CD4-positive, alpha-beta T cell treated with Interleukin-6 for 4 hours (primary cell): Measurements from ENCODE around the gene CA11.
"Not testable (repeated sequence)": the region's sequence is repeated elsewhere in the genome, so short reads cannot be mapped to it uniquely, and the experiment has no call there.

Source experiments
- DNase-seq: peaks from one replicate; pipeline ENCODE4 v3.0.0-alpha.2; 2020; ENCODE audit warnings: mixed read lengths

CA11 gene

DNA sequence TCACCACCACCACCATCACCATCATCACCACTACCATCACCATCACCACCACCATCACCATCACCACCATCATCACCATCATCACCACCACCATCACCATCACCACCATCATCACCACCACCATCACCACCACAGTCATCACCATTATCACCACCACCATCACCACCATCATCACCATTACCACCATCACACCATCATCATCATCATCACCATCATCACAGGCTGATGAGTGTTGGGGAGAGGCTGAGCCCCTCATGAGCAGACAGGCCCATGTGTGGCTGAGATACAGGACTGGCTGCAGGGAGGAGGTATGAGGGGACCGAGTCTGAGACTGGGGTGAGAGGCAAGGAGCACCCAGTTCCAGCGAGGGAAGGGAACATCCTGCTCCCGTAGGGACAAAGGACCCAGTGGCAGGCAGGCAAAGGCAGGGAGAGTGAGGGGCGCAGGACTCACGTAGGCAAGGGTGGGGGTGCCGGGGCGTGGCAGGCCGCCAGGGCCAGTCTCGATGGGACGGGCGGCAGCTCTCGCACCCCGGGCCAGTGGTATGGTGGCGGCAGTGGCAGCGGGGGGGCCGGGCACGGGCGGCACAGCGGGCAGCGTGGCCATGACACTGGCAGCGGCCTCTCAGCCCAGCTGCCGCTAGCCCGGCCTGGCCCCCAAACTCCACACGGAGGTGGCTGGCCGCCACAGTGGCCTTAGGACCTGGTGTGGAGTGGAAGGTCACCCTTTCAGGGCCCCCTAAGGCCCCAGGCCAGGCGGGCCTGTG lies 24.1 kb upstream of the CA11 start:
- DNase-seq = no peak

DNA sequence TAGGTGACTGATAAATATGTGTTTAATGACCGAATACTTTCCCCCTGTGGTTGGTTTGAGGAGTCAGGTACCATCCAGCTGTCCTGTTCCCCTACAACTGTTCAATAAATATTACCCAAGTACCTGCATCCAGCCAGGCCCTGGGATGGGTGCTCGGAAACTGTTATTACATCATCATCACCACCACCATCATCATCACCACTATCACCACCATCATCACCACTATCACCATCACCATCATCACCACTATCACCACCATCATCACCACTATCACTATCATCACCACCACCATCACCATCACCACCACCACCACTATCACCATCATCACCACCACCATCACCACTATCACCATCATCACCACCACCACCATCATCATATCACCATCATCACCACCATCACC lies 22.8 kb upstream of the CA11 start:
- DNase-seq = no peak

DNA sequence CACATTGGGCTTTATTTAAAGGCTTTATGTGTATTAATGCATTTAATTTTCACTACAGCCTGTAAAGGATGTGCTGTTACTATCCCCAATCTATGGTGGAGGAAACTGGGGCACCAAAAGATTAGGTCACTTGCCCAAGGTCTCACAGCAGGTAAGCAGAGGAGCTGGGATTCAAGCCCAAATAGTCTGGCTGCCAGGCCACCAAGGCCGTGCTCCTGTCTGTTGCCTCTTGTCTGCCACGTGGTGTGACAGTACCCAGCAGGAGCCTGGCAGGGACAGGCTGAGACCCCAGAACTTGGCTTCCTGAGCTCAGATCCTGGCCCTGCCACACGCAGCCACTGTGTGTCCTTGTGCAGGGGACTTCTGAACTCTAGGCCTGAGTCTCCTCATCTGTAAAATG lies 22.3 kb upstream of the CA11 start:
- no peak for DNase-seq

DNA sequence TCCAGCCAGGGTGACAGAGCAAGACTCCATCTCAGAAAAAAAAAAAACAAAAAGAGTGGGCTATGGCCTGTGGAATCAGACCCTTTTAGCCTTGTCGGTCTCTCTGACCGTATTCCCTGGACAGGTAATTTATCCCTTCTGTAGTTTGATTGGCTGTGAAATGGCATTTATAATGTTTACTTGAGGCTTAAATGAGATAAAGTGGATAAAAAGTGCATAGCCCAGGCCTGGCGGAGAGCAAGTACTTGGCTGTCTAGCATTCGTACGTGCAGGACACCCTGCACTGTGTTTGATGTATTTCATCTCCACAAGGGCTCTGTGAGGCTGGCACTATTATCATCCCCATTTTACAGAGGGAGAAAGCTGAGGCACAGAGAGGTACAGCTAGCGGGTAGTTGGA lies 19.8 kb upstream of the CA11 start:
- DNase-seq = no peak

DNA sequence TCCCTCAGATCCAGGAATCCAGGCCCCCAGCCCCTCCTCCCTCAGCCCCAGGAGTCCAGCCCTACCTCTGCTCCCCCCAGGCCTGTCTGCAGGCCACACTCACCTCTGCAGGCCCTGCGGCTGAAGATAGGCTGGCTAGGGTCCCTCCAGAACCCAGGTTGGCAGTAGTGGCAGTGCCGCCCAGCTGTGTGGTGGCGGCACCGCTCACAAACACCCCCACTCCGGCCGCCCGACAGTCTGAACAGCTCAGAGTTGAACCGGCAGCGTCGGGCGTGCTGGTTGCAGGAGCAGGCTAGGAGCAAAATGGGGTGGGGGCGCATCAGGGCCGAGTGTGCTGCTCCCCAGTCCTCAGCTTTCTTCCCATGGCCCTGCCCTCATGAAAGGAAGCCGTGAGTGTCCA lies 18.5 kb upstream of the CA11 start:
- DNase-seq = no peak

DNA sequence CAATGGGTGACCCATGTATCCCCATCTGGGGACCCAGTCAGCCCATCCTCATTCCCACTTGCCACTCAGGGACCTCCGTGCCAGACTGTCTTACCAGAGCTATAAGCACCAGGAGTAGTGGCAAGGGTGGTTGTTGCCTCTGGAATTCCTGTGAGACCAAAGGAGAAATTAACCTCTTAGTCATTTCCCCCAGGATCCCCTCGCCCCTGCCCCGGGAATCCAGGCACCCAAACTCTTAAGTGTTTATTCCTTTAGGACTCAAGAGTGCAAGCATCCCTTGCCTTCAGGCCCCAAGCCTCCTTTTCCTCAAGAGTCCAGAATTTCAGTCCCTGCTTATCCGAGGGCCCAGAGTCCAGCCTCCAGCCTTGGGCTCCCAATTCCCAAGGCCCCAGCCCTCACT lies 17.7 kb upstream of the CA11 start:
- DNase-seq = no peak

DNA sequence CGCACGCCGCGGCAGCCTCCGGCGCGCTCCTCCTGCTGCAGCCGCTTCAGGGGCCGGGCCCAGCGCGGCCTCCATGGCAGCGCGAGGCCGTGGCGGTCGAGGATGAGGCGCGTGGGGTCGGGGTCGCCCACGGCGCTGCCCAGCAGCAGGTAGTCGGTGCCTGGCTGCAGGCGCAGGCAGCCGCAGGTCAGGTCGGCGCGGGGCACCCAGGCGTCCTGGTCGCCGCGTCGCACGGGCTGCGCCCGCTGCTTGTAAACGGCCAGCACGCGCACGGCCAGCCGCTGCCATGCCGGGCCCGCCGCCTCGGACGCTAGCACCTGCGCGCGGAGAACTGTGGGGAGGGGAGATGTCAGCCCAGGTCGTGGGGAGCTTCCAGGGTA lies 15.7 kb upstream of the CA11 start:
- DNase-seq = no peak

DNA sequence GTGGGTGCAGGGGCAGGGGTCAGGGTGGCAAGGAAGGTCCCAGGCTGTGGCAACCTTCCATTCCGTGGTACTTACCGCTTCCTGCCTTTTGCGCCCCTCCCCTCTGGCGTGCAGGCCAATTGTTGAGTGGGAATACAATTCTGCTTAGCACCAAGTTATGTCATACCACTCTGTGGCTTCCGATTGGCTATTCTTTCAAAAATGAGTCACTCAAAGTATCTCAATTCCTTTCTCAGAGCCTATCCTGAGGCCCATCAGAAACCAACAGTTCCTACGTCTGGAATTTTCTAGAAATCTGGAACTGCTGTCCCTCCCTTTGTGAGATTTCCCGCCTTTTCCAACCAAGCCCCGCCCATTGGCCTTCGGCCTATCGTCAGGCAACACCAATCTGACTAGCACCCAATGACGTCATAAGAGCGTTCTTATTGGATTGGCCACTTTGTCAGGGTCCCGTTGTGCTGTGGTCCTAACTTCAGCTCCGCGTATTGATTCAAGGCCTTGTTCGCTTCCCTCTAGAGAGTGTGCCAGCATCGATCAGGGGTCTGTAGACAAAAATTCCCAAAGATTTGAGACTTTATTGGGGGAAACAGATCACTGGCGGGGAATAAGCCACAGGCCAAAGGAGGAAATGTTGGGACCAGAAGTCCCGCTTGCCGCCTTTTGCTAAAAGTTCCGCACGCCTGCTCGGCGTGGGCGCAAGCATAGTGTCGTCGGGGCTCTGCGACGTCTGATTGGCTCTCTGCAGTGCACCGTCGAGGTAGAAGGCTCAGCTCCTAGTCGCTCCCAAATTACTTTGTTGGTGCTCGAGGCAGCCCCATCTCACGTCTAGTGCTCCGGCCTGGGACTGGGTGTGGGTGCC lies 15.1 kb upstream of the CA11 start:
- peak; percentile 85 for DNase-seq

DNA sequence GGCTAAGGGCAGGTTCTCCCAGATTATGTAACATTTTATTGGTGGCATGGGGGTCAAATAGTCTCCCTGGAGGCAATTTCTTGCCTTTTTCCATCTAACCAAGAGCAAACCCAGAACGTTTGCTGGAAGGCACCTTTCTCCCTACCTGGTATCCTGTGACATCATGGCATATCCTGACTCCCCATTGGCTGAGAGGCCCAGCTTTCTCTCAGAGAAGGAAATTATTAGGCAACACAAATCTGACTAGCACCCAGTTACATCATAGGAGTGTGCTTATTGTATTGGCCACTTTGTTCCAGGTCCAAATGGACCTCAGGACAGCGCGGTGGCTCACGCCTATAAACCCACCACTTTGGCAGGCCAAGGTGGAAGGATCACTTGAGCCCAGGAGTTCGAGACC lies 13.8 kb upstream of the CA11 start:
- no peak for DNase-seq

DNA sequence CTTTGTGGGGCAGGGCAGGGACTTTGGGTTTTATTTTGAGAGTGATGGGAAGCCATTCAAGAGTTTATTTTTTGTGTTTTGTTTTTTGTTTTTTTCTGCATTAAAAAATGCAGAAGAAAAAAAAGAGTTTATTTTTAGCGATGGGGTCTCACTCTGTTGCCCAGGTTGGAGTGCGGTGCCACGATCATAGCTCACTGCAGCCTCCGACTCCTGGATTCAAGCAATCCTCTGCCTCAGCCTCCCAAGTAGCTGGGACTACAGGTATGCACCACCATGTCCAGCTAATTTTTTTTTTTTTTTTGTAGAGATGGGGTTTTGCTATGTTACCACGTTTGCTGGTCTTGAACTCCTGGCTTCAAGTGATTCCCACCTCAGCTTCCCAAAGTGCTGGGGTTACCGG lies 12.5 kb upstream of the CA11 start:
- DNase-seq = no peak

DNA sequence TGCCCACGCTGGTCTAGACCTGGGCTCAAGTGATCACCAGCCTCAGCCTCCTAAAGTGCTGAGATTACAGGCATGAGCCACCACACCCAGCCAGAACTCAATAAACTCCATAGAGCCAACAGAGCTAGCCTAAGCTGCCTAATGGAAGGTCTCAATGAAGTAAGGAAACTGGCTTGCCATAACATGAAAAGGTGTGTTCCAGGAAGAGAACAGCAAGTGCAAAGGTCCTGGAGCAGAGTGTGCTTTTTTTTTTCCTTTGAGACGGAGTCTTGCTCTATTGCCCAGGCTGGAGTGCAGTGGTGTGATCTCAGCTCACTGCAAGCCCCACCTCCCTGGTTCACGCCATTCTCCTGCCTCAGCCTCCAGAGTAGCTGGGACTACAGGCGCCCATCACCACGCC lies 11.8 kb upstream of the CA11 start:
- not testable (repeated sequence) for DNase-seq

DNA sequence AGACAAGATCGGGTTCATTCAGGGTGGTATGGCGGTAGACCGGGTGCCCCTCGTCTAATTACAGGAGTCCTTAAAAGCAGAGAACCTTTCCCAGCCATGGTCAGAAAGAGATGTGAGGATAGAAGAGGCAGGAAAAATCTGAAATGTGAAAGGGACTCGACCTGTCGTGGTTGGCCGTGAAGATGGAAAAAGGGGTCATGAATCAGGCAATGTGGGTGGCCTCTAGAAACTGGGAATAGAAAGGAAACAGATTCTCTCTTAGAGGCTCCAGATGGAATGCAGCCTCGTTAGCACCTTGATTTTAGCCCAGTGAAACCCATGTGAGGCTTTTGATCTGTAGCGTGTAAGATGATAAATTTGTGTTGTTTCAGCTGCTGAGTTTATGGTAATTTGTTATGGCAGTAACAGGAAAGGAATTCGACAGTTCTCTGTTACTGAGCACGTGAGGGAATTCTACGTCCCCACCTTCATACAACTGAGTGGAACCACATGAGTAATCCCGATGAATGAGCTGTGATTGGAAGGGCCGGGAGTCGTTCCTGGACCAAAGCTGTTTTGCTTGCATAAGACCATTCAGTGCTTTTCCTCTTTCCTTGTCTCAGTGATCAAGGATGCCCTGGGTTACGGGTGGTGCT lies 11.0 kb upstream of the CA11 start:
- no peak for DNase-seq

DNA sequence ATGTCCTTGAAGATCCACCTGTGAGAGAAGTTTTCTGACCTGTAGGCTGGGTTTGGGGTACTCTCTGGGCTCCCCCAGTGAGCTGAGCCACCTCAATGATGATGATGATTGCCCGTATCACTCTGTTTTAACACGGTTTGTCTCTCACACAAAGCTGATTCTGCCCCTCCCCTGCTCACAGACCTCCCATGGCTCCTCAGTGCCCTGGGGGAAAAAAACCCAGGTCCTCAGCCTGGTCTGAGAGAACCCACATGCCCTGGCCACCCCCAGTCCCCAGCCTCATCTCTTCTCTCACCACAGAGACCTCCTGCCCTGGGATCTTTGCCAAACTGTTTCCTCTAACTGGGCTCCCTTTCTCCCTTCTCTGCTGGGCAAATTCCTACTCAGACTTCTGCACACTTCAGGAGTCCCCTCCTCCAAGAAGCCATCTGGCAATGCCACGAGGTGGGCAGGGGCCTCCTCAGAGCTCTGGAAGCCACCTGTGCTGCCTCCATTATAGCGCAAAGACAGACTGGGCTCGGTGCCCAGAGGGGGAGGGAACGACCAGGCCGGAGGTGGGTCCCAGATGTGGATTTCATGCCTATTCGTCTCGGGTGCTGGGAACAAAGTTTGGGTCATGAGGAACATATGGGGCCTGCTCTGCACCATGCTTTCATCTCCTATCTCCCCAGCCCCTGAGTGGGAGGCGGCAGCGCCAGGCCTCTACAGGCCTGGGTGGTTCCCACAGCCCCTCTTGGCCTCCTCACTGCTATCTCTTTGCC lies 8.5 kb upstream of the CA11 start:
- no peak for DNase-seq

DNA sequence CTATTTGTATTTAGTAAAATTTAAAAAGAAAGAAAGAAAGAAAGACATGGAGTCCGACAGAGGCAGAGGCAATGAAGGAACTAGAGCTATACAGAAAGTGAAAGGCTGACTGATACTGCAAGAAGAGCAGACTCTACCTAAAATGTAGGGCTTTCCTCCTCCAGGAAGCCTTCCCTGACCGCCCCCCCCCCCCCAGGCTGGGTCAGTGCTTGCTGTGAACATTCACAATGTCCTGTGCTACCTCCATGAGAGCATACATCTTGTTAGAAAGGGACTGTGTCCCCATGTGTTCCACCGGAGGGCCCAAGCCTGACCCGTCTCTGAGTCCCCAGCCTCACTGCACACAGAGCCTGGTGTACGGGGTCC lies 5.7 kb upstream of the CA11 start:
- no peak for DNase-seq

DNA sequence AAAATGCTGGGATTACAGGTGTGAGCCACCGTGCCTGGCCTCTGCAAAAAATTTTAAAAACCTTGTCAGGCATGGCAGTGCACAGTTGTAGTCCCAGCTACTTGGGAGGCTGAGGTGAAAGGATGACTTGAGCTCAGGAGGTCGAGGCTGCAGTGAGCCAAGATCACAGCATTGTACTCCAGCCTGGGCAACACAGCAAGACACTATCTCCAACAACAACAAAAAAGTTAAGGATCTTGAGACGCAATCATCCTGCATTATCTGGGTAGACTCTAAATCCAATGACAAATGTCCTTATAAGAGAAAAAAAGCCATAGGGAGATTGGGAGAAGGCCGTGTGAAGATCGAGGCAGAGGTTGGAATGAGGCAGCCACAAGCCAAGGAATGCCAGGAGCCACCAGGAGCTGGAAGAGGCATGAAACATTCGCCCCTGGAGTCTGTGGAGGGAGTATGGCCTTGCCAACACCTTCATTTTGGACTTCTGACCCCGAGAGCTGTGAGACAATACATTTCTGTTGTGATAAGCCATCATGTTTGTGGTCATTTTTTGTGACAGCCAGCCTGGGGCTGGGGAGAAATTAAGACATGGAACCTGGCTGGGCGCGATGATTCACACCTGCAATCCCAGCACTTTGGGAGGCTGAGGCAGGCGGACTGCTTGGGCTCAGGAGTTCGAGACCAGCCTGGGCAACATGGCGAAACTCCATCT lies 5.1 kb upstream of the CA11 start:
- no peak for DNase-seq

DNA sequence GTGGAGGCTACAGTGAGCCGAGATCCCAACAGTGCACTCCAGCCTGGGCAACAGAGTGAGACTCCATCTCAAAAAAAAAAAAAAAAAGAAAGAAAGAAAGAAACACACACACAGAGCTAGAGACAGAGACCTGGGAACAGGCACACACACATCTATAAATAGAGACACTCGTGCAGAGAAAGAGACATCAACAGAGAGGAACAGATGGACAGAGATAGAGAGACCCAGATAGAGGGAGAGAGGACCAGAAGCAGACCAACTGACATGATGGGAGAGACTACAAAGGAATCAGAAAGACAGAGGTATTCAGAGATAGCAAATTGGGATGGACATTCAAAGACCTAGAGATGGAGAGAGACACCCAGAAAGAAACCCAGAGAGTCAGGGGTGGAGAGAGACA lies 2.1 kb upstream of the CA11 start:
- DNase-seq = no peak

DNA sequence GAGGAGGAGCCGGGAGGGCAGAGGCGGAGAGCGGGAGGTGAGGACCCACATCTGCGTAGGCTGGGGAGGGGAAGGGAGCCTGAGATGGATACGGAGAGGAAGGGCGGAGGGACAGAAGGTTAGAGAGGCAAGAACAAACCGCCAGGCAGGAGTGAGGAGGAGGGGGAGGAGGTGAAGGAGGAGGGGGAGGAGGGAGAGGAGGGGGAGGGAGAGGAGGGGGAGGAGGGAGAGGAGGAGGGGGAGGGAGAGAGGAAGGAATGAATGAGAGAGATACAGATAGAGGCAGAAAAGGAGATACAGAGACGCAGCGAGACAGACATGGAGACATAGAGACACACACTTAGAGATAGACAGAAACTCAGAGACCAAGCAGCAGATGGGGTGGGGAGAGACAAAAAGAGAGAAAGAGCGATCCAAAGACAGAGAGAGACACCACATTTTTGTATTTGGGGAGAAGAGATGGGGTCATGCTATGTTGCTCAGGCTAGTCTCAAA lies 782 bp upstream of the CA11 start:
- no peak for DNase-seq

DNA sequence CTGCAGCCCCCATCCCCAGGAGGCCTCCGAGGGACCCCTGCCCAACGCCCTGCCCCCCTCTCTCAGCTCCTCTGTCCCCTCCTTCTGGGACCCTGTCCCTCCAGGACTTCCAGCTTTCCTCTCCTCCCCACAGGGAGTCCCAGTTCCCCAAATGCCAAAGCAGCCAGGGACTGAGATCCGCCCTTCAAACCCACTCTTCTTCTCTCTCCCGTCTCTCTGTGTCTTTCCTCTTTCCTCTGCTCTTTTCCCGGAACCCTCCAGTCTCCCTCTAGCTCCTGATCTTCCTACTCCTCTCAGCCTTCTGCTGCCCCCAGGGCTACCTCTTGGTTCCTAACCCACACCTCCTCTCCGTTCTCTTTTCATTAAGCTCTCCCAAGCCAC lies 377 bp downstream of the CA11 start:
- no peak for DNase-seq

DNA sequence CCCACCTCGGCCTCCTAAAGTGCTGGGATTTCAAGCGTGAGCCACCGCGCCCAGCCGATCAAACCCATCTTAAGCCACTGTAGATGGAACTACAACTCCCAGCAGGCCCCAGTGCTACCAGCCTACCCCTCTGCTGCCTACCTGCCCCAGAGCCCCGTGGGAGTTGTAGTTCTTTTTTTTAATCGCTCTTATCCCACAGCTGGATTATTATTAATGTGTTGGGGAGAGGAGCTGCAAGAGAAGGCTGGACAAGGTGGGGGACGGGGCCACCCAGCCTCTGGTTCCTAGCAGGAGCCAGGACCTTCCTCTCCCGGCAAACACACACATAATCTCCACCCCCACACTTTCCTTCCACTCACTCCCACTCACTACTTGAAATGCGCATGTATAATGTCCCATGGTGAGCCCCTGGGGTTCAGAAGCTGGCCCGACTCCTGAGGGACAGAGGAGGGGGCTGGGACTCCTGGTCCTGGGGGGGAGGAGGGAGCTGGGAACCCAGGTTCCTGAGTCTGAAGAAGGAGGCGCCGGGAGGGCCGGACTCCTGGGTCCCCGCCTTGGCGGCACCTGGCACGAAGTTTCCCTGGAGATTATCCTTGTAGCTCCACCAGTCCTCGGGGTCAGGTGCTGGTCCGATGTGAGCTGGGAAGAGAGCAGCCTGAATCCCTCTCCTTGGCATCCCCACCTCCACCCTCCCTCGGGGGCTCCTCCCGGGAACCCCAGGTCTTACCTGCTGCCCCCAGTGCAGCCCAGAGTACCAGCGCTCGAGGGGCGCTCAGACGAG lies 958 bp downstream of the CA11 start:
- peak; percentile 82 for DNase-seq

DNA sequence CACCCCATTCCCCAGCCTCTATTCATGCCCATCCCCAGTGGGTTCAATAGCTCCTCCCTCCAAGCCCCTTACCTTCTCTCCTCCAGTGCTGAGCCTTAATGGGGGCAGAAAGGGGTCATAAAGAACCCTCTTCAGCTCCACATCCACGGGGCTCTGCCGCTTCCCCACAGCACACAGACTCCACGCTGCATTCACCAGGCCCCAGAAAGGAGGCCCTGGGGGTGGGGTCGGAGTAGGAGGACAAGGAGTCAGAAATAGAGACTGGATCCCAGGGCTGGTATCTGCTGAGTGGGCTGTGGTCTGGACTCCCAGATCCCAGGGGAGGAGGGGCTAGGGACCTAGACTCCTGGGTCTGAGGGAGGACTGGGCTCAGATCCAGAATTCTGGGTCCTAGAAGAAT lies 1.6 kb downstream of the CA11 start:
- DNase-seq = no peak

DNA sequence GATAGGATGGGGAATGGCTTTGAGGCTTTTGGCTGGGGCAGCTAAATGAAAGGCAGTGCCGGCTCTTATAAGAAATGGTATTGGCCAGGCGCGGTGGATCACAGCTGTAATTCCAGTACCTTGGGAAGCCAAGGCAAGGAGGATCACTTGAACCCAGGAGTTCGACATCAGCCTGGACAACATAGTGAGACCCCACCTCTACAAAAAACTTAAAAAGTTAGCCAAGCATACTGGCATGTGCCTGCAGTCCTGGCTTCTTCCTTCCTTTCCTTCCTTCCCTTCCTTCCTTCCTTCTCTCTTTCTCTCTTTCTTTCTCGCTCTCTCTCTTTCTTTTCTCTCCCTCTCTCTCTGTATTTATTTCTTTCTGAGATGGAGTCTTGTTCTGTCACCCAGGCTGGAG lies 3.1 kb downstream of the CA11 start:
- no peak for DNase-seq

DNA sequence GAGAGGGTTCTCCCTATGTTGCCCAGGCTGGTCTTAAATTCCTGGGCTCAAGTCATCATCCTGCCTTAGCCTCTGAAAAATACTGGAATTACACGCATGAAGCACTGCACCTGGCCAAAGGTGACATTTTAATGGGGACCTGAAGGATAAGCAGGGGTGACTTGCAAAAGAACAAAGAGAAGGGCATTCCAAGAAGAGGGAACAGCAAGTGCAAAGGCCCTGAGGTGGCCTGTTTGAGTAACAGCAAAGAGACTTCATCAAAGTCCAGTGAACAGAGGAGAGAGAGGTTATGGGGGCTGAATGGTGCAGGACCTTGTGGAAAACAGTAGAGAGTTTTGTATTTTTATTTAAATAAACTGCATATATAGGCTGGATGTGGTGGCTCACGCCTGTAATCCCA lies 4.1 kb downstream of the CA11 start:
- DNase-seq = no peak
